ENCODE measurements around the gene NME2.

The NME2 gene

DNA sequence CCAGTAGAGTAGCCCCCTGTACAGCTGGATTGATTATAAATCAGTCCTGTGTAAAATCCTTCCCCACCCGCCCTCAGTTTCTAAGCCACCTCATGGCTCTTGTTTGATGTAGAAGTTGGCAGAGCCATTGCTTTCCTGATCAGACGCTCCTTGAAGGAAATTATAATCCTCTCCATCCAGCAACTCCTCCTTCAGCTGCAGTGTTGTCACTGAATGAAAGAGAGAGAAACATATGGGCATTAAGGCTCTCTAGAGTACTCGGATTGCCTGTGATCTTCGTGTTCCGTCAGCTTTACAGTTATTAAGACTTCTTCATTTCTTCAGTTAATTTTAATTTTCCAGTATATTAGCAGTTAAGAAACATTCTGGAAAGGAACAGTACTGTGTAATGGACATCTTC, 14.3 kb downstream of the NME2 start:
- Histone ChIP-seq H4K20me1 (ENCODE audit: insufficient read depth, low read length) (no peaks in the 10 kb centered on the region), H3K27me3 (ENCODE audit: insufficient read depth, low read length, poor library complexity) (no peaks in the 10 kb centered on the region), H3K79me2 (ENCODE audit: insufficient read depth, low read length) (no peaks in the 10 kb centered on the region), H3K9ac (ENCODE audit: low read depth, low read length) (no peak overlapping the region), H3K27ac (ENCODE audit: low read length) (no peak overlapping the region), H3K4me1 (ENCODE audit: insufficient read depth, low read length) (no peaks in the 10 kb centered on the region), H3K36me3 (ENCODE audit: insufficient read depth, low read length) (peaks cover 51% of the 10 kb centered on the region; the same call in 1 of the 2 replicates), H3K4me2 (ENCODE audit: insufficient read depth, low read length) (no peak overlapping the region), H3K4me3 (ENCODE audit: low read depth in 1 of 2, low read length in 2 of 2) (no peak overlapping the region), H3K9me3 (ENCODE audit: insufficient read depth, low read length, severe bottlenecking) (no peaks in the 10 kb centered on the region), H2AFZ (ENCODE audit: low read depth, low read length) (no peak overlapping the region)
- DNase-seq = no peak
- no peak for ATAC-seq (ENCODE audit: insufficient read depth, low read depth)
- TF ChIP-seq, protein P1, sequence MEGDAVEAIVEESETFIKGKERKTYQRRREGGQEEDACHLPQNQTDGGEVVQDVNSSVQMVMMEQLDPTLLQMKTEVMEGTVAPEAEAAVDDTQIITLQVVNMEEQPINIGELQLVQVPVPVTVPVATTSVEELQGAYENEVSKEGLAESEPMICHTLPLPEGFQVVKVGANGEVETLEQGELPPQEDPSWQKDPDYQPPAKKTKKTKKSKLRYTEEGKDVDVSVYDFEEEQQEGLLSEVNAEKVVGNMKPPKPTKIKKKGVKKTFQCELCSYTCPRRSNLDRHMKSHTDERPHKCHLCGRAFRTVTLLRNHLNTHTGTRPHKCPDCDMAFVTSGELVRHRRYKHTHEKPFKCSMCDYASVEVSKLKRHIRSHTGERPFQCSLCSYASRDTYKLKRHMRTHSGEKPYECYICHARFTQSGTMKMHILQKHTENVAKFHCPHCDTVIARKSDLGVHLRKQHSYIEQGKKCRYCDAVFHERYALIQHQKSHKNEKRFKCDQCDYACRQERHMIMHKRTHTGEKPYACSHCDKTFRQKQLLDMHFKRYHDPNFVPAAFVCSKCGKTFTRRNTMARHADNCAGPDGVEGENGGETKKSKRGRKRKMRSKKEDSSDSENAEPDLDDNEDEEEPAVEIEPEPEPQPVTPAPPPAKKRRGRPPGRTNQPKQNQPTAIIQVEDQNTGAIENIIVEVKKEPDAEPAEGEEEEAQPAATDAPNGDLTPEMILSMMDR (IDR thresholded peaks at IDR 0.05; ENCODE audit: borderline replicate concordance, extremely low read depth, low read length, poor library complexity, severe bottlenecking) = no peak
- TF ChIP-seq EZH2 (IDR thresholded peaks at IDR 0.05; ENCODE audit: borderline replicate concordance, low read depth, low read length, severe bottlenecking) = no peak

DNA sequence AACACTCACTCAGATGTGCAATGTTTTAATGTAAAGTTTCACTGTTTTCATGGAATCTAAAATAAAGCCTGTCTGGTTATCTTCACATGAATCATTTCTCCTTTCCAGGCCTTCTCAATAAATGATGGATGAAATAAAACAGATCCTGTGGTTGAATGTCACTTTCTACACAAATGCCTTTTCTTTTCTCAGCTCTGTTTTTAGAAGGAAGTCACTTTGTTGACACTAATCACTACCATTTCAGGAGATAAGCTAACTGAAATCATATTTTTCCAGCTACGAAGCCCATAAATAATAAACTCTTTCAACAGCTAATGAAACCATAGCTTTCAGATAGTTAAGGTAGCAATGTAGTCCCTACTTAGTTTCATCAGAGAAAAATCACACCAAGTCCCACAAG, 17.9 kb downstream of the NME2 start:
- Histone ChIP-seq H3K36me3 (ENCODE audit: insufficient read depth, low read length) (peaks cover 68% of the 10 kb centered on the region; the same call in 1 of the 2 replicates), H3K4me3 (ENCODE audit: low read depth in 1 of 2, low read length in 2 of 2) (no peak overlapping the region), H3K4me1 (ENCODE audit: insufficient read depth, low read length) (no peaks in the 10 kb centered on the region), H3K4me2 (ENCODE audit: insufficient read depth, low read length) (no peak overlapping the region), H4K20me1 (ENCODE audit: insufficient read depth, low read length) (no peaks in the 10 kb centered on the region), H3K9me3 (ENCODE audit: insufficient read depth, low read length, severe bottlenecking) (no peaks in the 10 kb centered on the region), H3K27me3 (ENCODE audit: insufficient read depth, low read length, poor library complexity) (no peaks in the 10 kb centered on the region), H3K79me2 (ENCODE audit: insufficient read depth, low read length) (no peaks in the 10 kb centered on the region), H3K27ac (ENCODE audit: low read length) (no peak overlapping the region), H2AFZ (ENCODE audit: low read depth, low read length) (no peak overlapping the region), H3K9ac (ENCODE audit: low read depth, low read length) (no peak overlapping the region)
- no peak for TF ChIP-seq EZH2 (IDR thresholded peaks at IDR 0.05; ENCODE audit: borderline replicate concordance, low read depth, low read length, severe bottlenecking)
- TF ChIP-seq, protein P1 (IDR thresholded peaks at IDR 0.05; ENCODE audit: borderline replicate concordance, extremely low read depth, low read length, poor library complexity, severe bottlenecking) = no peak
- no peak for DNase-seq
- ATAC-seq (ENCODE audit: insufficient read depth, low read depth) = no peak

- no peak for ATAC-seq (ENCODE audit: insufficient read depth, low read depth)
- no peaks in the 10 kb centered on the region for H3K9me3 ChIP-seq (ENCODE audit: insufficient read depth, low read length, severe bottlenecking)
- no peak overlapping the region for H3K4me3 ChIP-seq (ENCODE audit: low read depth in 1 of 2, low read length in 2 of 2)
- no peak overlapping the region for H3K9ac ChIP-seq (ENCODE audit: low read depth, low read length)
- H2AFZ ChIP-seq (ENCODE audit: low read depth, low read length) = no peak overlapping the region
- TF ChIP-seq EZH2 (IDR thresholded peaks at IDR 0.05; ENCODE audit: borderline replicate concordance, low read depth, low read length, severe bottlenecking) = no peak
- TF ChIP-seq, protein P1 (IDR thresholded peaks at IDR 0.05; ENCODE audit: borderline replicate concordance, extremely low read depth, low read length, poor library complexity, severe bottlenecking) = no peak
- DNase-seq = no peak
- H3K79me2 ChIP-seq (ENCODE audit: insufficient read depth, low read length) = no peaks in the 10 kb centered on the region
- peaks cover 83% of the 10 kb centered on the region; the same call in 1 of the 2 replicates for H3K36me3 ChIP-seq (ENCODE audit: insufficient read depth, low read length)
- H3K27me3 ChIP-seq (ENCODE audit: insufficient read depth, low read length, poor library complexity) = no peaks in the 10 kb centered on the region
- H3K4me1 ChIP-seq (ENCODE audit: insufficient read depth, low read length) = no peaks in the 10 kb centered on the region
- no peak overlapping the region for H3K4me2 ChIP-seq (ENCODE audit: insufficient read depth, low read length)
- no peaks in the 10 kb centered on the region for H4K20me1 ChIP-seq (ENCODE audit: insufficient read depth, low read length)
- no peak overlapping the region for H3K27ac ChIP-seq (ENCODE audit: low read length)
Measured at GRCh38 chr17:51185763-51186332, 19.6 kb downstream of the NME2 start.

All from DND-41 (cell line).